HUES48 (cell line): ENCODE measurements around the gene MTIF2.
"Not testable (repeated sequence)": the region's sequence is repeated elsewhere in the genome, so short reads cannot be mapped to it uniquely, and the experiment has no call there.

ENCODE experiments used
- H3K27ac ChIP-seq: one replicate; pipeline ENCODE4 v1.7.0; 2013; ENCODE audit warnings: low read depth, low read length, inconsistent platforms
- H3K27me3 ChIP-seq: 2 replicates; pipeline ENCODE4 v1.6.1; 2013; ENCODE audit warnings: mild to moderate bottlenecking, low read length; ENCODE audit not compliant: control insufficient read depth, insufficient read depth
- H3K36me3 ChIP-seq: 2 replicates; pipeline ENCODE4 v1.6.1; 2013; ENCODE audit warnings: low read length; ENCODE audit not compliant: control insufficient read depth, insufficient read depth
- H3K4me1 ChIP-seq: 2 replicates; pipeline ENCODE4 v1.6.1; 2013; ENCODE audit warnings: mild to moderate bottlenecking, low read length; ENCODE audit not compliant: control insufficient read depth, insufficient read depth
- H3K4me3 ChIP-seq: 2 replicates; pipeline ENCODE4 v1.5.1; 2013; ENCODE audit warnings: mild to moderate bottlenecking, low read depth, low read length
- H3K9ac ChIP-seq: 2 replicates; pipeline ENCODE4 v1.6.1; 2013; ENCODE audit warnings: mild to moderate bottlenecking, low read depth, low read length, moderate library complexity
- H3K9me3 ChIP-seq: 2 replicates; pipeline ENCODE4 v1.6.1; 2013; ENCODE audit warnings: low read length; ENCODE audit not compliant: control insufficient read depth, insufficient read depth

MTIF2 gene

GRCh38 chr2:55268907-55269644 is at the start of gene MTIF2:
Gene MTIF2, minus strand, starts transcription at chr2:55269231. Its CDS starts 5,373 bp downstream, at chr2:55263858.
- H3K27me3 ChIP-seq, result no peaks in the 10 kb centered on the region

DNA sequence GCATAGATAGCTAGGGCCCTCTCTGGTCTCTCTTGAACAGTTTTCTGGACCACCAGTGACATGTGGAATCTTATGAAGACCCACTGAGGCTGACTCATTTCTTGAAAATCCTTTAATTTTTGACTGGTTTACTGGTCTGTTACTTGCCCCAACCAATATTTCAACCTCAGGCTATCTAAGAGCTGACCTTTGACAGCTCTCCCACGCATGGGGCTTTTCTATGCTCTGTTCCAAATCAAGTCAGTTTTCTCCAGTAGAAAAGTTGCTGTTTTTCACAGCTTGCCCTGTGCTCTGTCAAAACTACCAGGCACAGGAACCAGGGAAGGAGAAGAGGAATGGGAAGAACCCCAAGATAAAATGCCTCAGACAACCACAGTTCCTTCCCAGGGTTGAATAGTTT is 46.0 kb upstream of the MTIF2 start:
- Histone ChIP-seq H3K4me1 (no peaks in the 10 kb centered on the region), H3K27me3 (no peaks in the 10 kb centered on the region), H3K27ac (no peak overlapping the region), H3K4me3 (no peak overlapping the region), H3K9ac (no peak overlapping the region), H3K9me3 (no peaks in the 10 kb centered on the region), H3K36me3 (peaks cover 97% of the 10 kb centered on the region)

More at GRCh38 chr2:55268907-55269644, at the start of gene MTIF2:
- Histone ChIP-seq H3K4me3 (peak within 1 kb of the TSS; percentile 99), H3K9ac (peak within 1 kb of the TSS; percentile 93), H3K36me3 (peaks cover 30% of the 10 kb centered on the region), H3K9me3 (no peaks in the 10 kb centered on the region), H3K4me1 (peaks cover 6% of the 10 kb centered on the region), H3K27ac (peak within 1 kb of the TSS; percentile 90)

DNA sequence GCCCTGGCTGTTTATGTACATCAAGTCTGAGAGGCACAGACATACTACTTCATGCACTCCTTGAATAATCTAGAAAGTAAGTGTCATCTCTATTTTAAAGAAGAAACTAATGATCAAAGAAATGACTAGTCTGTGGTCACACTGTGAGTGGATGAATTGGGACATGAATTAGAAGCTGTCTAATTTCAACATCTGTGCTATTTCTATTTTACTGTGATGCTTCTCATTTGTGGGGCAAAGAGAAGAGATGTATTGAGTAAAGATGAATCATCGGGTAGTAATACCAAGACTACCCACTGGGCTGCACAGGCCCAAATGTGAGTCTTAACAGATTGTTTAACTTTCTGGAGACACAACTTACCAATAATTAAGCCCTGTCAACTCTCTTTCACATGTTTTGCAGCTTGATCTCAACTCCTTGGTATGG is 42.4 kb upstream of the MTIF2 start:
- Histone ChIP-seq H3K27me3 (no peaks in the 10 kb centered on the region), H3K36me3 (peaks cover 94% of the 10 kb centered on the region), H3K9ac (no peak overlapping the region), H3K9me3 (no peaks in the 10 kb centered on the region), H3K27ac (no peak overlapping the region), H3K4me1 (no peaks in the 10 kb centered on the region), H3K4me3 (no peak overlapping the region)

GRCh38 chr2:55309446-55309845 is 40.4 kb upstream of the MTIF2 start:
- H3K9me3 ChIP-seq, result no peaks in the 10 kb centered on the region
- H3K4me1 ChIP-seq, result no peaks in the 10 kb centered on the region
- no peak overlapping the region for H3K4me3 ChIP-seq
- no peaks in the 10 kb centered on the region for H3K27me3 ChIP-seq
- H3K36me3 ChIP-seq, result peaks cover 90% of the 10 kb centered on the region
- no peak overlapping the region for H3K27ac ChIP-seq
- no peak overlapping the region for H3K9ac ChIP-seq

- Histone ChIP-seq H3K36me3 (peaks cover 81% of the 10 kb centered on the region), H3K9ac (no peak overlapping the region), H3K27me3 (no peaks in the 10 kb centered on the region), H3K27ac (no peak overlapping the region), H3K4me1 (no peaks in the 10 kb centered on the region), H3K4me3 (no peak overlapping the region), H3K9me3 (no peaks in the 10 kb centered on the region)
Measured at GRCh38 chr2:55302241-55302640, 33.2 kb upstream of the MTIF2 start.

DNA sequence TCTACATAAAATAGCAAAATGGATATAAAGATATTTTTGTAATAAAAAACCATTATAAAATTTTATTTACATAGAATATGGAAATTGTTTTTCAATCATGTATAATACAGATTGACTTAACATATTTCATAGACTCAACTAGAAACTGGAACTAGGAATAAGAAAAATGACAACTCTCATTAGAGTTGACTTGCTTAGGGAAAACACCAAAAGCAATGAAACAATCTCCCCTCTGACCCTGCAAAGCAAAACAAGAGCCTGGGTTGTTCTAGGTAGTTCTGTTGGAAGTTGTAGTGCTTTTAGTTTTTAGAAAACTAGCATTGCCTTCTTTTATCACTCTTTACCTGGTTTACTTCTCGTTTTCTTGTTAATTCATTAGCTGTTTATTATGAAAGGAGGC is 32.2 kb upstream of the MTIF2 start:
- Histone ChIP-seq H3K27ac (no peak overlapping the region), H3K4me3 (no peak overlapping the region)

DNA sequence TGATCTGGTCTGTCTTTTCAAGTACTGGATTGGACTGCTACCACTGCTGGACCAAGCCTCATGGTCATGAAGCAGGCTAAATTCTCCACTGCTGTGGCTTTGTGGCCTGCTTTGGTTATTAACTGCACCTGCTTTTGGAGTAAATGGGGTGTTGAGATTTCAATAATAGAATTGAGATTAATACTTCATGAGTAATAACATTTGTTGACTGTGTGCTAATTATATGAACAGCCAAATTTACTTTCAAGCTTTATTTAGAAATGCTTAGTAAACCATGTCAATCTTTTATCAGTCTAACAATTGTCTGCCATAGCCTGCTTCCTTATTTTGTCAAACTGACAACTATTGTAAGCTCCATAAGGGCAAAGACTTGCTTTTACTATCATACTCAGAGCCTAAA is 27.4 kb upstream of the MTIF2 start:
- no peak overlapping the region for H3K9ac ChIP-seq
- peaks cover 68% of the 10 kb centered on the region for H3K36me3 ChIP-seq
- H3K4me3 ChIP-seq, result no peak overlapping the region
- no peak overlapping the region for H3K27ac ChIP-seq
- H3K4me1 ChIP-seq, result no peaks in the 10 kb centered on the region
- H3K9me3 ChIP-seq, result no peaks in the 10 kb centered on the region
- no peaks in the 10 kb centered on the region for H3K27me3 ChIP-seq

More for the DNA sequence above, 32.2 kb upstream of the MTIF2 start:
- Histone ChIP-seq H3K27me3 (no peaks in the 10 kb centered on the region), H3K36me3 (peaks cover 77% of the 10 kb centered on the region), H3K4me1 (no peaks in the 10 kb centered on the region), H3K9me3 (no peaks in the 10 kb centered on the region), H3K9ac (no peak overlapping the region)

- Histone ChIP-seq H3K36me3 (no peaks in the 10 kb centered on the region; the same call in 1 of the 2 replicates), H3K27ac (no peak overlapping the region), H3K9me3 (no peaks in the 10 kb centered on the region), H3K4me1 (peaks cover 49% of the 10 kb centered on the region), H3K27me3 (no peaks in the 10 kb centered on the region), H3K4me3 (no peak overlapping the region), H3K9ac (no peak overlapping the region)
Measured at GRCh38 chr2:55283083-55283482, 14.1 kb upstream of the MTIF2 start.

DNA sequence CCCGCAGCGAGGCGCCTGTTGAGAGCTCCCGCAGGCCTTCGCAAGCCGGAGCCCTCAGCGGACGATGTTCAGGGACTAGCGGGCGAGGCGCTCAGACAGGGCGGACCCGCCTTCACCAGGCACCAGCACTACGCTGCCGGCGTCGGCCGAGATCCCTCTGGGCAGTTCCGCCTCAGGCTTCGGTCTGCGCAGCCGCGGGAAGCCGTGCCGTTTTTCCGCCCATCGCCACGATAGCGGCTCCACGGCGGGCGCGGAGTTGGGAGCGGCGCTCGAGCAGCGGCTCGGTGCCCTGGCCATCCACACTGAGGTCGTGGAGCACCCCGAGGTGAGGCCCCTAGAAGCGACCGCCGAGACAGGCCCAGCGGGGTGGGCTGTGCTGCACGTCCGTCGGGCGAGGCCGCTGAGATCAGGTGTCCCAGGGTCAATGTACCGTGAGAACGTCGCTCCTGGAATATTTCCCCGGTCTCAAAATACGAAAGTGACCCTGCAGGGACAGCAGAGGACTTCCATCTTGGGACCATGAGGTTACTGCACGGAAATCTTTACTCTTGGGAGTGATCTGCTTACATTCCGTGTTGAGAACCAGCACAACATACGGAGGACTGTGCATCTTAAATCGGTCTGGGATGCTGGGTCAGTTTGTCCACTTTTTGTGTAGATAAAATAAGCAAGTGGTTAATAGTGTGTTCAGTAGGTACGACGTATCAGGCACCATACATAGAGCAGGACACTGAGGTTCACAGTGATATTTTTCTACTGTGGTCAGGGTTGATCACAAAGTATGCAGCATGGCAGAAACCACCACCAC is 13.3 kb upstream of the MTIF2 start:
- H3K27me3 ChIP-seq, result no peaks in the 10 kb centered on the region
- no peaks in the 10 kb centered on the region; the same call in 1 of the 2 replicates for H3K36me3 ChIP-seq
- peak overlapping the region; percentile 77 for H3K9ac ChIP-seq
- peak overlapping the region; percentile 70 for H3K4me3 ChIP-seq
- H3K9me3 ChIP-seq, result no peaks in the 10 kb centered on the region
- H3K27ac ChIP-seq, result peak overlapping the region; percentile 80
- H3K4me1 ChIP-seq, result peaks cover 46% of the 10 kb centered on the region

- Histone ChIP-seq H3K27ac (peak overlapping the region; percentile 94), H3K9ac (peak overlapping the region; percentile 77; the same call in 1 of the 2 replicates), H3K4me1 (peaks cover 42% of the 10 kb centered on the region)
- H3K27me3 ChIP-seq, H3K4me3 ChIP-seq, H3K9me3 ChIP-seq, H3K36me3 ChIP-seq: not testable (repeated sequence)
Measured at GRCh38 chr2:55280851-55281546, 12.0 kb upstream of the MTIF2 start.
